Testis (tissue), 3 donors: ENCODE data around the gene PARK7. TPM values are rescaled to one million over a fixed set of nuclear protein-coding genes. Genes with fewer than 3 reads are reported as not detected.

Experiments used
- DNase-seq: peaks from one replicate; pipeline ENCODE4 v3.0.0-alpha.2; 2019
- H3K27ac ChIP-seq, 2 donors: fragments of 200-600 bp; sonication (generic); one replicate each; pipeline ENCODE4 v1.5.1; 2019
- H3K27me3 ChIP-seq: fragments of 200-600 bp; sonication (generic); one replicate; pipeline ENCODE4 v1.5.1; 2019
- H3K36me3 ChIP-seq: fragments of 200-600 bp; sonication (generic); one replicate; pipeline ENCODE4 v1.5.1; 2017; ENCODE audit warnings: low read depth; ENCODE audit errors: missing control alignments
- H3K4me1 ChIP-seq: fragments of 200-600 bp; sonication (generic); one replicate; pipeline ENCODE4 v1.5.1; 2019
- H3K4me3 ChIP-seq, 2 donors: fragments of 200-600 bp; sonication (generic); one replicate each; pipeline ENCODE4 v1.5.1; 2017 to 2019
- H3K9me3 ChIP-seq: fragments of 200-600 bp; sonication (generic); one replicate; pipeline ENCODE4 v1.5.1; 2017
- POLR2A ChIP-seq: fragments of 450-650 bp; IDR thresholded peaks from one replicate; pipeline ENCODE4 v1.6.1; 2017; ENCODE audit warnings: antibody characterized with exemption, mild to moderate bottlenecking, moderate library complexity
- WGBS, 2 donors: methylation state at CpG; one replicate each; pipeline ENCODE4 v1.1.5; 2018; 5-methylcytosine and 5-hydroxymethylcytosine counted together
- intact Hi-C: fragments of 100-400 bp; cut with DNase I; formaldehyde crosslinking; loops from one replicate; pipeline ENCODE4 v1.15.1; 2023; ENCODE audit warnings: low total_unique reads
- polyA plus RNA-seq: library from polyadenylated mRNA; stranded (reverse); fragments of 350-450 nt; fragmentation: Illumina TruSeq; extraction: RNeasy Lipid Tissue Mini Kit (QIAGEN cat#74804); gene quantifications from one replicate; pipeline ENCODE4 v1.2.3, GENCODE V29; 2014; ENCODE audit warnings: low read depth, low replicate concordance; ENCODE audit not compliant: insufficient read depth
- total RNA-seq, 2 donors: library from RNA; depleted of rRNA; stranded (reverse); fragments of >200 nt; gene quantifications; one replicate each; pipeline ENCODE4 v1.2.3, GENCODE V29; 2016
- TF ChIP-seq, protein P1 (sequence below), 3 experiments: fragments of 450-650 bp in 2 of 3; fragments of 200-600 bp in 1 of 3; sonication (generic) in 1 of 3; IDR thresholded peaks; one replicate each; pipeline ENCODE4 v1.5.1; 2016 to 2019; ENCODE audit warnings: antibody characterized with exemption in 3 of 3, mild to moderate bottlenecking in 2 of 3, moderate library complexity in 1 of 3

The PARK7 gene
- total and polyA plus RNA-seq, 3 donors from 2014 or later, result 110 to 281 (median 129) TPM

DNA sequence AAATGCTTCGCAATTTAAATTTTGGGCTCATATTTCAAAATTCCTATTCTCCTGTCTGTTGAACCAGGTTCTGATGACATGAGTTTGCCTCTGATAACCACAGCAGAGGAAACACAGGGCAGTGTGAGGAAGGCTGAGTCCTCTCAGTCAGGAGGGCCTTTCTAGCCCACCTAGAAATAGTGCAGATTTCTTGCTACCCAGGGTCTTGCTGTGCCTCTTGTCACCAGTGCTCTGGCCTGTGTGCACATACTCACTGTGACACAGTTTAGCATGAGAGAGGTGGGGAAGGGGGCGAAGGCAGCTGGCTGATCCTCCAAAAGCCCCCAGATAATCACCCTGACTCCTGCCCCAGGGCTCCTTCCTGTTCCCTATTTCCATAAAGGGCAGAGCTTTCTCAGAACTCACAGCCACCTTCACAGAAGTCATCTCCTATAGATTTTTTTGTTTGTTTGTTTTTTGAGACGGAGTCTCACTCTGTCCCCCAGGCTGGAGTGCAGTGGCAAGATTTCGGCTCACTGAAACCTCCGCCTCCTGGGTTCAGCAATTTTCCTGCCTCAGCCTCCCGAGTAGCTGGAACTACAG lies 40.9 kb downstream of the PARK7 start:
- 97 to 98% methylated on average over 6 of the region's 6 CpGs for WGBS, 2 donors

DNA sequence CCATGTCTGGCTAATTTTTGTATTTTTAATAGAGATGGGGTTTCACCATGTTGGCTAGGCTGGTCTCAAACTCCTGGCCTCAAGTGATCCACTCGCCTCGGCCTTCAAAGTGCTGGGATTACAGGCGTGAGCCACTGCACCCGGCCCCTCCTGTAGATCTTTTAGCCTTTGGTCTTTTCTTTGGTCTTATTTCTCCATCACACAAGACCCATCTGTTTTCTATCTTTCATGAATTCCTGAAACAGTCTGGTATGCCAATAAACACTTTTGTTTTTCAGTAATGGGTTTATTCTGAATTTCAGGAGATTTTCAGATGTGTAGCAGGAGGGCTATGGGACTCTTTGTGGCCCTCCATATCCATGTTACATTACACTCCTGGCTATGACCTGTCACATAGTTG lies 41.4 kb downstream of the PARK7 start:
- WGBS, 2 donors, result 90 to 91% methylated on average over 4 of the region's 4 CpGs
- intact Hi-C loops, result no loop called here

More for the DNA sequence above, 40.9 kb downstream of the PARK7 start:
- DNase-seq, result no peak
- no peaks in the 10 kb centered on the region for H3K9me3 ChIP-seq
- no peak overlapping the region for H3K4me3 ChIP-seq
- intact Hi-C loops, result no loop called here
- H3K36me3 ChIP-seq, result no peaks in the 10 kb centered on the region
- TF ChIP-seq POLR2A, result no peak
- TF ChIP-seq, protein P1, sequence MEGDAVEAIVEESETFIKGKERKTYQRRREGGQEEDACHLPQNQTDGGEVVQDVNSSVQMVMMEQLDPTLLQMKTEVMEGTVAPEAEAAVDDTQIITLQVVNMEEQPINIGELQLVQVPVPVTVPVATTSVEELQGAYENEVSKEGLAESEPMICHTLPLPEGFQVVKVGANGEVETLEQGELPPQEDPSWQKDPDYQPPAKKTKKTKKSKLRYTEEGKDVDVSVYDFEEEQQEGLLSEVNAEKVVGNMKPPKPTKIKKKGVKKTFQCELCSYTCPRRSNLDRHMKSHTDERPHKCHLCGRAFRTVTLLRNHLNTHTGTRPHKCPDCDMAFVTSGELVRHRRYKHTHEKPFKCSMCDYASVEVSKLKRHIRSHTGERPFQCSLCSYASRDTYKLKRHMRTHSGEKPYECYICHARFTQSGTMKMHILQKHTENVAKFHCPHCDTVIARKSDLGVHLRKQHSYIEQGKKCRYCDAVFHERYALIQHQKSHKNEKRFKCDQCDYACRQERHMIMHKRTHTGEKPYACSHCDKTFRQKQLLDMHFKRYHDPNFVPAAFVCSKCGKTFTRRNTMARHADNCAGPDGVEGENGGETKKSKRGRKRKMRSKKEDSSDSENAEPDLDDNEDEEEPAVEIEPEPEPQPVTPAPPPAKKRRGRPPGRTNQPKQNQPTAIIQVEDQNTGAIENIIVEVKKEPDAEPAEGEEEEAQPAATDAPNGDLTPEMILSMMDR (IDR thresholded peaks at IDR 0.05), result no peak
- H3K4me1 ChIP-seq, result peaks cover 35% of the 10 kb centered on the region
- no peaks in the 10 kb centered on the region for H3K27me3 ChIP-seq
- peak overlapping the region; percentile 76 to 91 for H3K27ac ChIP-seq

DNA sequence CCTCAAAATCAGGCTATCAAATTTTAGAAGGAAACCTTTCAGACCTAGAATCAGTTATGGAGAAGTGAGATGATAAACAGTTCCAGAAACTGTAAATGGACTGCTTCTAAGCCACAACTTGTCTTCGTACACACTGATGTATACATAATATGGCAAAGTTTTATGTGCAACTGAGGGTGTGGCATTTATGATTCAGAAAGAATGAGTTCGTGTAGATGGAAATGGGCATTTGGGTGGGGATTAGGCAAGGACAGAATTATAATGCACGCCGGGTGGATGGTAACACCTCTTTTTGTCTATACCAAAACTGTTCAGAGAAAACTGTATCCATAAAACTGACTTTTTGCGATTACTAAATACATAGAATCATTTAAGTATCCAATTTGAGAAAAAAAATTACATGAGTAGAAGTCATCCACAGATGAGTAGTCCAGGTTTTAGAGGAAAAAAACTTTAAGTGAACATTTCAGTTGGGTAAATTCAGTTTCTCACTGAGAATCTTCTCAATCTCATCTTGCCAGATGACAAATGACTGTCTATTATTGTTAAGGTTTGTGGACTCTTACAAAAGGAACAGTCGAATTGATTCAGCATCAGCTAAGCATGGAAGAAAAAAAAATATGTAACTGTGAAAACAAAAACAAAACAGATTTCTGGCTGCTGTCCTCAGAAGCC lies 42.1 kb downstream of the PARK7 start:
- Histone ChIP-seq H3K36me3 (no peaks in the 10 kb centered on the region), H3K4me1 (peaks cover 35% of the 10 kb centered on the region), H3K9me3 (no peaks in the 10 kb centered on the region), H3K4me3 (no peak overlapping the region), H3K27ac (peak overlapping the region; percentile 76 to 91), H3K27me3 (no peaks in the 10 kb centered on the region)
- TF ChIP-seq, protein P1 (IDR thresholded peaks at IDR 0.05), result no peak
- no peak for TF ChIP-seq POLR2A
- DNase-seq, result no peak
- 64 to 78% methylated on average over 6 of the region's 6 CpGs for WGBS, 2 donors
- intact Hi-C loops, result no loop called here

More for the DNA sequence above, 41.4 kb downstream of the PARK7 start:
- H3K36me3 ChIP-seq, result no peaks in the 10 kb centered on the region
- H3K27ac ChIP-seq, result peak overlapping the region; percentile 76 to 91
- TF ChIP-seq, protein P1 (IDR thresholded peaks at IDR 0.05), result no peak
- TF ChIP-seq POLR2A, result no peak
- no peaks in the 10 kb centered on the region for H3K9me3 ChIP-seq
- no peak for DNase-seq
- H3K4me3 ChIP-seq, result no peak overlapping the region
- no peaks in the 10 kb centered on the region for H3K27me3 ChIP-seq
- peaks cover 35% of the 10 kb centered on the region for H3K4me1 ChIP-seq

DNA sequence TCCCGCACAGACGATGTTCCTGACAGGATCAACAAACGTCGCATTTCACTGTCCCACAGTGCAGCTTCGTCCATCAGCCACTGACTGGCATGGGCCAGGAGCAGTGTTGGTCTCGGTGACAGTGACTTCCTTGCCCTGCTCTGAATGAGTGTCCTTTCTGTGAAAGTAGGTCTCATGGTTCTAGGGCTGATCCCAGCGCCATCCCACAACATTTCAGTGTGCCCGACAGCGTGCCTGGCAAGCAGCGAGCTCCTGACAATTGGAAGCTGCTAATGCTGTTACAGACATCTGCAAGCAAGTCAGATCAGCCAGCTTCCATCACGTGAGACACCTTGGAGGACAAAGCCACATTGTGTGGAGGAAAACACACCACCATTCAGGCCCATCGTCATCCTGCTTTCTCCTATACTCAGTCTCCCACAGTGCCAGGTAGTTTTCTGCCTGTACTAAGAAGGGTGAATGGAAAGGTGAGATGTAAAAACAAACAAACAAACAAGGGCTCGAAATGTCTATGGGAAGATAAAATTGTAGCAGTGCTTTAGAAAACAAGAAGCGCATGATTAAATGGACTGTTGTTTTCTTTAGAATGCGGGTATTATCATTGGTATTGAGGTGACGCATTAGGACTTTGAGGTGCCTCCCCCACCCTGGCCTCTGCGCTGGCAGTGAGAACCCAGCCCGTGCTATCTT lies 42.7 kb downstream of the PARK7 start:
- Histone ChIP-seq H3K9me3 (no peaks in the 10 kb centered on the region), H3K4me3 (no peak overlapping the region), H3K4me1 (peaks cover 35% of the 10 kb centered on the region), H3K36me3 (no peaks in the 10 kb centered on the region), H3K27ac (peak overlapping the region; percentile 76 to 91), H3K27me3 (no peaks in the 10 kb centered on the region)
- TF ChIP-seq, protein P1 (IDR thresholded peaks at IDR 0.05), result no peak
- TF ChIP-seq POLR2A, result no peak
- intact Hi-C loops, result no loop called here
- WGBS, 2 donors, result 35 to 40% methylated on average over 14 to 18 of the region's 18 CpGs
- DNase-seq, result peak; percentile 82
